Fibroblast of mammary gland (primary cell): ENCODE data around the gene AGAP1.

ENCODE experiments used
- DNase-seq: peaks from one replicate; pipeline ENCODE4 v3.0.0-alpha.2; 2010; ENCODE audit warnings: low read depth
- H3K4me3 ChIP-seq: 2 replicates; pipeline ENCODE4 v1.5.1; 2011; ENCODE audit warnings: low read depth, mild to moderate bottlenecking, low read length, moderate library complexity; ENCODE audit not compliant: control insufficient read depth
- TF ChIP-seq, protein P1 (sequence below): conservative IDR thresholded peaks from 2 replicates; pipeline ENCODE4 v1.5.1; 2011; ENCODE audit warnings: low read depth, low read length, inconsistent platforms; ENCODE audit not compliant: control insufficient read depth, insufficient read depth

Gene AGAP1

DNA sequence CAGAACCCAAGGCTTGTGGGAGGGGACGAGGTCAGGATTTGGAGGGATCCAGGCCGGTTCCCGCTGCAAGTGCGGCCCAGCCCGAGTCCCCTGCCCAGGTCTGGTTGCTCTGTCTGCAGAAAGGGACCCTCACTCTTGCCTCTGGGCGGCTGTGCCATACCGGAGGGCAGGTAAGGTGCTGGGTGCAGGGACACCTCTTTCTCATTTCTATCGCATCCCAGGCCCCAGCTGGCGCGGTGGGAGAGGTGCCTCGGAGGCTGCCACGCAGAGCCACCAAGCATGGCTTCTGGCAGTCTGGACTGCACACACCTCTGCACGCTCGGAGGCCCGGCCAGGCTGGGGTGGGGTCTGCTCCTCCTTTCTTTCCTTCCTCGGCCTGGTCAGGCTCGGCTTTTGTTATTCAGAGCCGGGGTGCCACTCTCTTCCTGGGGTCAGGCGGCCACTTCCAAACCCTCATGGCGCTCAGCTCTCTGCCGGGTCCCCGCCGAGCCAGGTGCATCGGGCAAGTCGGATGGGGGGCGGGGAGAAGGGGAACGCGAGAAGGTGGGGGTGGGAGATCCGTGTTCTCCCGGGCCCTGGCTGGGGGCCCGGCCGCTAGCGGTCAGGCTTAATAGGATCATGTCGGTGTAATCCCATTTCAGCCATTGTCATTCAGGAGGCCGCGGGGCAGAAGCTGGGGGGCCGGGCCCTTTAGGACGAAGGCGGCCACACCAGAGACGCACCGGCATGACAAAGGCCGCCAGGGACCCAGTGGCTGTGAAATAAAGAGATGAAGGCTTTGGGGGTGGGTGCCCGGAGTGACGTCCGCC is 665.3 kb downstream of the AGAP1 start:
- TF ChIP-seq, protein P1, sequence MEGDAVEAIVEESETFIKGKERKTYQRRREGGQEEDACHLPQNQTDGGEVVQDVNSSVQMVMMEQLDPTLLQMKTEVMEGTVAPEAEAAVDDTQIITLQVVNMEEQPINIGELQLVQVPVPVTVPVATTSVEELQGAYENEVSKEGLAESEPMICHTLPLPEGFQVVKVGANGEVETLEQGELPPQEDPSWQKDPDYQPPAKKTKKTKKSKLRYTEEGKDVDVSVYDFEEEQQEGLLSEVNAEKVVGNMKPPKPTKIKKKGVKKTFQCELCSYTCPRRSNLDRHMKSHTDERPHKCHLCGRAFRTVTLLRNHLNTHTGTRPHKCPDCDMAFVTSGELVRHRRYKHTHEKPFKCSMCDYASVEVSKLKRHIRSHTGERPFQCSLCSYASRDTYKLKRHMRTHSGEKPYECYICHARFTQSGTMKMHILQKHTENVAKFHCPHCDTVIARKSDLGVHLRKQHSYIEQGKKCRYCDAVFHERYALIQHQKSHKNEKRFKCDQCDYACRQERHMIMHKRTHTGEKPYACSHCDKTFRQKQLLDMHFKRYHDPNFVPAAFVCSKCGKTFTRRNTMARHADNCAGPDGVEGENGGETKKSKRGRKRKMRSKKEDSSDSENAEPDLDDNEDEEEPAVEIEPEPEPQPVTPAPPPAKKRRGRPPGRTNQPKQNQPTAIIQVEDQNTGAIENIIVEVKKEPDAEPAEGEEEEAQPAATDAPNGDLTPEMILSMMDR: no peak
- H3K4me3 ChIP-seq: no peak overlapping the region
- no peak for DNase-seq

DNA sequence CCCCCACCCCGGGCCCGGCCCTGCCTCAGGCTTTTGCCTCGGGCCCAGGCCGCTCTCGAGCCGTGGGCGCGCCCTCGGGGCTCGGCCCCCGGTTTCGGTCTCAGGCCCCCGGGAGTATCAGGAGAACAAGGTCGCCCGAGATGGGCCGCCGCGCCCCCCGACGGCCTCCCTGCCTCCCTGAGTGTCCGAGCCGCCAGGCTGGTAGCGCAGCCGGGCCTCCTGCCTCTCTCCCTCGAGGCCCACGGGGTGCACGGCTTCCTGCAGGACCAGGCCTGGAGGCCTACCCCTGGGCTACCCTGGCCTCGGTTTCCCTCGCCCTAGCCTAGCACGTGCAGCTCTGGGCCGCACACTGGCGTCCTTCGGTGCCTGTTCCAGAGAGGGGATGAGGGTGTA is 665.9 kb downstream of the AGAP1 start:
- H3K4me3 ChIP-seq: no peak overlapping the region
- DNase-seq: no peak
- TF ChIP-seq, protein P1: no peak

DNA sequence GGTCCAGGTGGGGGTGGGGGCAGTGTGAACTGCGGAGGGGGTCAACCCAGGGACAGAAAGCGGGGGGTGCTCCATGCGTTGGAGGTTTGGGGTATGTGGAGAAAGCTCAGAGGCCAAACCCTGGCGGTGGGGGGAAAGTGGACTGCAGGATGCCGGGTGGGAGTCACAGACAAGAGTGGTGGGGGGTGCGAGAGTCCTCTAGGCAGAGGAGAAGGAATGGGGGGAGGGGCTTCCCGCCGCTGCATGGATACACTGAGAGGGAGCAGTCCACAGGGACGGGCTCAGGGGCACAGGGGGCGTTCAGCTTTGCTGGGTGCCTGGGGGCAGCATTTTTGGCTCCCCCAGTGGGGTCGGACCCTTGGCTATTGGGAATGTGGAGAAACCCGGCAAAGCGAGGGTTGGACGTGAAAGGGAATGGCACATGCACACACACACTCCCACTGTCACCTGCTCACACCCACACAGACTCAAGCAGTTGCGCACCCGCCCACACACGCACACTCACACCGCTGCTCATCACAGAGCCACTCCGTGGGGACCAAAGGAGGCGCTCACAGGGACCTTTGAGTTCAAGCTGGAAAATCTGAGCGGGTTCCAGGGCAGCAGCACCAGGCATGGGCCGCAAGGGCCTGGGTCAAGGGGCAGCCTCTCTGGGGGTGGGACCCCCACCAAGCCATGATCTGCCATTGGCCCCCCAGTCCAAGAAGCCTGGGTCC is 666.7 kb downstream of the AGAP1 start:
- H3K4me3 ChIP-seq: no peak overlapping the region
- TF ChIP-seq, protein P1: no peak
- no peak for DNase-seq

DNA sequence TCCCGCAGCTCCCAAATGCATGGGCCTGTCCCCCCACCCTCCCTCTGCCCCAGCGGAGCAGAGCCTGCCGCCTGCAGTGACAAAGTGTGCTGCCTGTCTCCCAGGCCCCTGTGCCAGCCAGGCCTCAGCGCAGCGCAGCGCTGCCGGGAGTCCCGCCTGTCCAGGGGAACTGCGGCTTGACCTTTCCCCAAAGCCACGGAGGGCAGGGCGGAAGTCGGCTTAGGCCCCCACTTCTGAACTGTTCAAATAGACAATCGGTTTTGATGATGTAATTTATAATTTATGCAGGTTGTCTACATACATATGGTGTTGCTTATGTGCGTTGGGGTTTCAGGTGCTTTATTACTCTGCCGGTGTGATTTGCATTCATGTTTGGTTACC is 667.2 kb downstream of the AGAP1 start:
- DNase-seq: no peak
- no peak overlapping the region for H3K4me3 ChIP-seq
- TF ChIP-seq, protein P1: no peak

DNA sequence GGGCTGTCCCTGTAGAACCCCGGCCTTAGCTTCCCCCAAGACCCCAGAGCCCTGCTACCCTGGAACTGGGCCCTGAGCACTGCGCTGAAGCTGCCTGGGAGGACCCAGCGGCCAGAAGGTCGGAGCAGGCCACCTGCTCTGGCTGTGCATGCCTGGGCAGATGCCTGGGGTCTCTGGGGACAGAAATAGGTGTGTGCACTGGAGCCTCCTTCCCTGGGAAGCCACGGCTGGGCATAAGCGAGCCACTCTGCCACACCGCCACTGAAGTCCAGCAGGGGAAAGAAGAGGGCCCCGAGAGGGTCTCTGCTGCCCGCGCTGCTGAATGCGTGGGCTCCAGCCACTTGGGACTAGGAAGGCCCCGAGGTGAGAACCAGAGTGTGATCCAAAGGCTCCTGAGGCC is 667.7 kb downstream of the AGAP1 start:
- TF ChIP-seq, protein P1: no peak
- DNase-seq: no peak
- no peak overlapping the region for H3K4me3 ChIP-seq

DNA sequence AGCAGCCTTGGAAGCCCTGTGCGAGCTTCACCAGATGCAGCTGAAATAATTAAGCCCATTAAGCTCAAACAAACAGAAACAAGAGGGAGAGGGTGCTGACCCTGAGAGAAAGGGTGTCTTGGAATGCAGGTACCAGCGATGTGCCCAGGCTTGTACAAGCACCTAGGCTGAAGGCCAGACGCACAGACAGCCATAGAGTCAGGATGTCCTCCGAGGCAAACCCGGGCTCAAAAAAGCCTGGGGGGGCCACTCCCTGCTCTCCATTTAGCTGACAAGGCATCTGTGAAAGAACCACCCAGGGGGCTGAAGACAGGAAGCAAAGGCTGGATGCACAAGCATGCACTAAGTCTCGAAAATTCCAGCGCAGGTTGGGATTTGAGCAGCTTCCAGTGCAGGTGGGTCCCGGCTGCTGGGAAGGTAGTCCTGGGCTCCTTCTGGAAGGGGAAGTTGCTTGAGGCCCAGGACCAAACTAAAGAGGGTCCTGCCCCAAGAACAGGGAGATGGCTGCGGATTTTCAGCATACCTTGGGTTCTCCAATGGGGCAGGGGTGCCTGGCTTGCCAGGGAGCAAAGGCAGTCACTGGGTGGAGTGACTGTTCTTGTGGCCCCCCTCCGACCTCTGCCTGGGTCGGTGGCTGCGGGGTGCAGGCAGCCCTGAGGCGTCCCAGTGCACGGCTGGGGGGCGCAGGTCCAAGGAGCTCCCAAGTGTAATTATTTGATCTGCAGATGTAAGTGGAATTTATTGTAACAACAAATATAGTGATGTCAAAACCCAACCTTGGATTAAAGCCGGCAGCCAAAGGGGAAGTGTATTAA is 668.4 kb downstream of the AGAP1 start:
- no peak overlapping the region for H3K4me3 ChIP-seq
- TF ChIP-seq, protein P1: no peak
- no peak for DNase-seq
